Measurements from ENCODE around the gene CNGA1. TPM values are rescaled to one million over a fixed set of nuclear protein-coding genes. Genes with fewer than 3 reads are reported as not detected.

CNGA1 gene
- total RNA-seq, 1 experiment from 2014 or later = 1.0 TPM

DNA sequence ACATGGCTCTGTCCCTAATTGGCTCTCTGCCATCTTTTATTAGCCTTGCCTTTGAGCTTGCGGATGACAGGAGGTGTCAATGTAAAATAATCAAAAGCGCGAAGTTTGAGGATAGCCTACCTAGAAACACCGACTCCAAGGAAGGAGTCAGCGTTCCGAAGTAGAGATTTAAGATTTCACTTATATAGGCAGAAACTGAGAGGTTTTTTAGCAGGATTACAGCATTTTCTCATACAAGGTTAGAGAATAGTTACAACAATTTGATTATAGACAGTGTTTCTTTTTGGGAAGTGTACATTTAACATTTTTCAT is 101.6 kb downstream of the CNGA1 start:
- peaks cover 4% of the 10 kb centered on the region; the same call in 1 of the 2 replicates for H3K79me2 ChIP-seq (ENCODE audit: insufficient read depth, low read length)
- H3K18ac ChIP-seq (ENCODE audit: insufficient read length, low read depth, low read length) = no peak overlapping the region
- no CpG with 5 or more reads among the region's 6 CpGs for WGBS (ENCODE audit: extremely low coverage, insufficient read length, low lambda C conversion rate)
- Mint-ChIP-seq H3K27me3 (ENCODE audit: low read depth) (peaks cover 2% of the 10 kb centered on the region; the same call in 1 of the 2 replicates), H3K27ac (no peak overlapping the region), H3K36me3 (ENCODE audit: insufficient read depth in 1 of 3, low read depth in 3 of 3) (peaks cover 18 to 41% (median 41%) of the 10 kb centered on the region in 3 experiments; a peak in 6 of 7 replicates), H3K9me3 (peaks cover 14 to 15% of the 10 kb centered on the region in 2 experiments), H3K4me1 (peaks cover 22 to 24% of the 10 kb centered on the region in 2 experiments), H3K4me3 (peak overlapping the region; percentile 93 to 98)
- H3K79me1 ChIP-seq (ENCODE audit: insufficient read depth, low read depth, low read length, poor library complexity, severe bottlenecking) = no peaks in the 10 kb centered on the region
- TF ChIP-seq, protein P1, sequence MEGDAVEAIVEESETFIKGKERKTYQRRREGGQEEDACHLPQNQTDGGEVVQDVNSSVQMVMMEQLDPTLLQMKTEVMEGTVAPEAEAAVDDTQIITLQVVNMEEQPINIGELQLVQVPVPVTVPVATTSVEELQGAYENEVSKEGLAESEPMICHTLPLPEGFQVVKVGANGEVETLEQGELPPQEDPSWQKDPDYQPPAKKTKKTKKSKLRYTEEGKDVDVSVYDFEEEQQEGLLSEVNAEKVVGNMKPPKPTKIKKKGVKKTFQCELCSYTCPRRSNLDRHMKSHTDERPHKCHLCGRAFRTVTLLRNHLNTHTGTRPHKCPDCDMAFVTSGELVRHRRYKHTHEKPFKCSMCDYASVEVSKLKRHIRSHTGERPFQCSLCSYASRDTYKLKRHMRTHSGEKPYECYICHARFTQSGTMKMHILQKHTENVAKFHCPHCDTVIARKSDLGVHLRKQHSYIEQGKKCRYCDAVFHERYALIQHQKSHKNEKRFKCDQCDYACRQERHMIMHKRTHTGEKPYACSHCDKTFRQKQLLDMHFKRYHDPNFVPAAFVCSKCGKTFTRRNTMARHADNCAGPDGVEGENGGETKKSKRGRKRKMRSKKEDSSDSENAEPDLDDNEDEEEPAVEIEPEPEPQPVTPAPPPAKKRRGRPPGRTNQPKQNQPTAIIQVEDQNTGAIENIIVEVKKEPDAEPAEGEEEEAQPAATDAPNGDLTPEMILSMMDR (conservative IDR thresholded peaks at IDR 0.05) = no peak
- H3K56ac ChIP-seq (ENCODE audit: insufficient read length, low read depth, low read length) = no peak overlapping the region
- no peak overlapping the region for H2AK5ac ChIP-seq (ENCODE audit: insufficient read length, low read length)
- no peak overlapping the region for H2BK5ac ChIP-seq (ENCODE audit: insufficient read length, low read length)
- H4K91ac ChIP-seq (ENCODE audit: insufficient read length, low read depth, low read length) = no peak overlapping the region
- no peaks in the 10 kb centered on the region for H3K9me3 ChIP-seq (ENCODE audit: control insufficient read depth, low read depth, low read length)
- peak overlapping the region; percentile 95 for H2AFZ ChIP-seq (ENCODE audit: low read length)
- no peak for DNase-seq
- no peak overlapping the region for H3T11ph ChIP-seq (ENCODE audit: low read length)
- H3K4ac ChIP-seq (ENCODE audit: low read depth, low read length) = no peak overlapping the region
- peak overlapping the region; percentile 56 for H3K9ac ChIP-seq (ENCODE audit: extremely low read depth, insufficient read length, low read length)
- H3K27me3 ChIP-seq (ENCODE audit: insufficient read depth, low read length) = no peaks in the 10 kb centered on the region
- no peaks in the 10 kb centered on the region for H3K4me1 ChIP-seq (ENCODE audit: insufficient read depth, low read length)
- H4K20me1 ChIP-seq (ENCODE audit: control insufficient read depth, insufficient read depth, insufficient read length) = no peaks in the 10 kb centered on the region
- no peak overlapping the region for H2BK12ac ChIP-seq (ENCODE audit: insufficient read length, low read depth, low read length)
- H2BK15ac ChIP-seq (ENCODE audit: low read depth, low read length) = no peak overlapping the region
- H2BK120ac ChIP-seq (ENCODE audit: low read depth, low read length, poor library complexity, severe bottlenecking) = no peak overlapping the region
- H3K14ac ChIP-seq (ENCODE audit: insufficient read depth, low read length) = no peak overlapping the region
- no peak overlapping the region for H2BK20ac ChIP-seq (ENCODE audit: low read depth, low read length, poor library complexity, severe bottlenecking)
- no peak overlapping the region for H3K27ac ChIP-seq (ENCODE audit: insufficient read length, low read depth, low read length)
- H4K8ac ChIP-seq (replicated peaks; ENCODE audit: insufficient read length, low read depth, low read length) = no peak overlapping the region
- no peak overlapping the region for H3K23ac ChIP-seq (ENCODE audit: insufficient read length, low read depth, low read length)
- no peaks in the 10 kb centered on the region for H3K23me2 ChIP-seq (ENCODE audit: insufficient read length, low read depth, low read length, poor library complexity, severe bottlenecking)
- no peak overlapping the region for H4K5ac ChIP-seq (ENCODE audit: insufficient read length, low read depth, low read length)
- peak overlapping the region; percentile 94 for H3K4me2 ChIP-seq (ENCODE audit: insufficient read depth, insufficient read length, low read length)
